Sigmoid colon (tissue), 3 donors: ENCODE data around the gene CAPN10.

Source experiments
- CTCF ChIP-seq, 4 experiments: fragments of 450-650 bp in 3 of 4; fragments of 200-600 bp in 1 of 4; IDR thresholded peaks; one replicate each; pipeline ENCODE4 v1.5.1; 2016 to 2019; ENCODE audit warnings: antibody characterized with exemption in 4 of 4, mild to moderate bottlenecking in 3 of 4, moderate library complexity in 2 of 4
- POLR2A ChIP-seq, 2 donors: fragments of 450-650 bp; IDR thresholded peaks; one replicate each; pipeline ENCODE4 v1.6.1; 2016; ENCODE audit warnings: antibody characterized with exemption in 2 of 2, mild to moderate bottlenecking in 2 of 2, moderate library complexity in 2 of 2

- TF ChIP-seq POLR2A (IDR thresholded peaks at IDR 0.05) (no peak), CTCF (IDR thresholded peaks at IDR 0.05) (no peak)
Measured at GRCh38 chr2:240583774-240584173, 2.8 kb upstream of the CAPN10 start.
